Stromal cell of bone marrow (primary cell): ENCODE results near the gene SLC38A10.
A peak's percentile ranks its signal among the peaks of the same experiment; 100 is the strongest.
"Not testable (repeated sequence)": the region's sequence is repeated elsewhere in the genome, so short reads cannot be mapped to it uniquely, and the experiment has no call there.

Experiments used
- DNase-seq: peaks from one replicate; pipeline ENCODE4 v3.0.0-alpha.2; 2012; ENCODE audit warnings: low read depth

The SLC38A10 gene

DNA sequence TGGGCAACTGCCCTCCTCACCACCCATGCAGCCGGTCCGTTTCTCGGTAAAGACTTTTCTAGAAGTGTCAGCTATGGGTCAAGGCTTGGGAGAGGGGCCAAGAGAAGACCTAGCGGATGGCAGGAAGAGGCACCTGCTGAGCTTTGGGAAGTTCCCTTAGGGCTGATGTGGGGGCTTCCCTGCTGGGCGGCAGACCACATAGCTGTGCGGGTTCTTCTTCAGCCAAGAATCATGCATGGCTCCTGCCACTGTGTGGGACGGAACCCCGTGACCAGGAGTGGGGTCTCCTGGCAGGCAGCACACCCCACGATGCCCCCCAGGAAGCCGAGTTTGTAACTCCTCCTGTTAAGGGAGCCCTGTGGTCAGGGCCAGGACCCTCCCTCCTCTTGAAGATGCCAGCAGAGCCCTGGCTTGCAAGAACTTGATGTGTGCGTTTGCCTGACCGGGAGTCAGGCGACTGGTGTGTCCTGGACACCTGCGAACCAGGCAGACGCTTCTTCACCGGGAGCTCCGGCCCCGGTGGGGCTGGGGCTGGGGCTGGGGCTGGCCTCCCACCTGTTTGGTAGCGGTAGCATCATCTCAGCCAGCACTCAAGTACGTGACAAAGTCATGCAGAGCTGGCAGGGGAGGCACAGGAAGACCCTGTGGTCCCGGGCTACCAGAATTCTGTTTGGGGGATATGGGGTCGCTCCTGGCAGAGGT is 17.7 kb upstream of the SLC38A10 start:
- DNase-seq = no peak

DNA sequence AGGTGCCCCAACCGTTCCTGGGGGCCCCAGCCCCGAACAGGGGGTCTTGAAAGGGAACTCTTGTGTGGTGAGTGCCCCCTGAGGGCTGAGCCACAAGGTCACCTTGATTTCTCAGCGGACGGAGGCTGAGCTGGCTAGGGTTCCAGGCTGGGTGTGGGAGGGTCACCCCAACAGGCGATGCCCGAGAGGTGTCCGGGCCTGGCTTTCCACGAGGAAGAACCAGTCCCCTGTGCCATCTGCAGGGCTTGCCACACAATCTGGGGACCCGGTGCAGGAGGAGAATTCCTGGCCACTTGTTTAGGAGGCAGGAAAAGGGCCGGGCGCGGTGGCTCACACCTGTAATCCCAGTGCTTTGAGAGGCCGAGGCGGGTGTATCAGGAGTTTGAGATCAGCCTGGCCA is 16.8 kb upstream of the SLC38A10 start:
- no peak for DNase-seq

GRCh38 chr17:81310949-81311550 is 15.9 kb upstream of the SLC38A10 start:
- DNase-seq = no peak

GRCh38 chr17:81309859-81310839 is 15.0 kb upstream of the SLC38A10 start:
- DNase-seq = no peak

- peak; percentile 59 for DNase-seq
Observed at GRCh38 chr17:81309140-81309858, 14.2 kb upstream of the SLC38A10 start.

DNA sequence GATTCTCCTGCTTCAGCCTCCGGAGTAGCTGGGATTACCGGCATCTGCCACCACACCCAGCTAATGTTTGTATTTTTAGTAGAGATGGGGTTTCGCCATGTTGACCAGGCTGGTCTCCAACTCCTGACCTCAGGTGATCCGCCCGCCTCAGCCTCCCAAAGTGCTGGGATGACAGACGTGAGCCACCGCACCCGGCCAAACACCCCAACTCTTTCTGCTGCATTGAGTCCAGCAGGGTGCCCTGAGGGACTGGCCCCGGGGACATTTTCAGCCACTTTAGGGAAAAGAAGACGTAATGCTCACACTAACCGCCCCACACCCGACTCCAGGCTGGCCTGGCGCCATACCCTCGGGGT is 13.7 kb upstream of the SLC38A10 start:
- DNase-seq = not testable (repeated sequence)

GRCh38 chr17:81307636-81308560 is 12.8 kb upstream of the SLC38A10 start:
- DNase-seq = no peak

DNA sequence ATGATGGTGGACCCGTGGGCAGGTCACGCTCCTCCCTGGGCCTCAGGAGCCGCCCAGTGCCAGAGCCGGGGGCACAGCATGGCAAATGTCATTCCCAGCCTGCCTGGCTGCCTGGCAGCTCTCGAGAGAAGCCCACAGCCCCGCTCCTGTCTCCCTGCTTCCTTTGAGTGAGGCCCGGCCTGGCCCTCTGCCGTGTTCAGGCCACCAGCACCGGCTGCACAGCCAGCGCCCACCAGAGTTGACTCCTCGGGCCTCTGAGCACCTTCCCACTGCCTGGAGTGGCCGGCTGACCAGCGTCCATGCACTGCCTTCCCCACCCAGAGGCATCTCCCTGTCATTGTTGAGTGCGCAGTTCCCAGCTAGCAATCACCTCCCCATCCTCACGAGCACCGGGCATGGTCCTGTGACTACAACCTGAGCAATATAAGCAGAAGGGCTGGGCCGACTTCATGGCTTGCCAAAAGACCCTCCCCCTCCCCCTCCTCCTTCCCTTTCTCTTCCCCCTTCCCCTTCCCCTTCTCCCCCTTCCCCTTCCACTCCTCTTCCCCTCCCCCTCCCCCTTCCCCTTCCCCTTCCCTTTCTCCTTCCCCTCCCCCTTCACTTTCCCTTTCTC is 11.9 kb upstream of the SLC38A10 start:
- DNase-seq = no peak

- DNase-seq = no peak
Observed at GRCh38 chr17:81306491-81306890, 11.4 kb upstream of the SLC38A10 start.

DNA sequence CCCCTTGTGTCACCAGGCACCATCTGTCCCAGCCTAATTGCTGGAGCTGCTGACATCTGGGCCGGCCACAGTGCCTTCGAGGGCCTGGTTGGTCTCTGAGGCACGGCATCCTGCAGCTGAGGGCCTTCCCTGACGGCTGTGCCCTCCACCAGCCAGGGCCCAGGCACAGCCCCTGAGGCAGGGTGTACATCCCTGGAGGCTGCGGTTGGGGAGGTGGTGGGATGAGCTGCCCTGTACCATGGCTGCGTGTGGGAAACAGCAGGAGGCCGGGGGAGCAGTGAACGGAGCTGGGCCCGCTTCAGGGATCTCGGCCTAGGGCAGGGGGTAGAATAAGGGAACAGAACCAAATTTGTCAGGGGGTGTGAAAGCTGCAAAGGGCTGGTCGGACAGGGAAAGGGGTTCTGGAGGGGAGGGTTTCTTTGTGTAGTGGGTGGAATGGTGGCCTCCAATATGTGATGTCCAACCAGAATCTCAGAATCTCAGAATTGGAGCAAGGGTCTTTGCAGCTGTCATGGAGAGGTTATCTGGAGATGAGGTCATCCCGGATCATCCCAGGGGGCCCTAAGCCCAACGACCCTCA is 10.0 kb upstream of the SLC38A10 start:
- no peak for DNase-seq

GRCh38 chr17:81304196-81305015 is 9.3 kb upstream of the SLC38A10 start:
- DNase-seq = no peak

DNA sequence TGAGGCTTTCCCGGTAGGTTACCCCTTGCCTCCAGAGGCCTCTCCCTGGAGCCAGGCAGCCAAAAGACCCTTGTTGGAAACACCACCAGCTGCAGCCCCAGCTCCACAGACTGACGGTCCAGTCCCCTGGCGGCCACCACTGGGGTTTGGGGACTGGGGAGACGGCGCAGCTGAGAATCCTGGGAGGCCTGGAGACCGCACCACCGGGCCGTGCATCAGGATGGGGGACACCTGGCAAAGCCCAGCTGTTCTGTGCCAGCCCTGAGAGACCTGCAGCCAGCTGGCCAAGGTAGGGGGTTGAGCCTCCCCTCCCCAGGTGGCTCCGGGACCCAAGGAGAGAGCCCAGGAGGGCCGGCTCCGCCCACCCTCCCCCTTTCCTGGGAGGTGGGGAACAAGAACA is 8.3 kb upstream of the SLC38A10 start:
- DNase-seq = no peak

DNA sequence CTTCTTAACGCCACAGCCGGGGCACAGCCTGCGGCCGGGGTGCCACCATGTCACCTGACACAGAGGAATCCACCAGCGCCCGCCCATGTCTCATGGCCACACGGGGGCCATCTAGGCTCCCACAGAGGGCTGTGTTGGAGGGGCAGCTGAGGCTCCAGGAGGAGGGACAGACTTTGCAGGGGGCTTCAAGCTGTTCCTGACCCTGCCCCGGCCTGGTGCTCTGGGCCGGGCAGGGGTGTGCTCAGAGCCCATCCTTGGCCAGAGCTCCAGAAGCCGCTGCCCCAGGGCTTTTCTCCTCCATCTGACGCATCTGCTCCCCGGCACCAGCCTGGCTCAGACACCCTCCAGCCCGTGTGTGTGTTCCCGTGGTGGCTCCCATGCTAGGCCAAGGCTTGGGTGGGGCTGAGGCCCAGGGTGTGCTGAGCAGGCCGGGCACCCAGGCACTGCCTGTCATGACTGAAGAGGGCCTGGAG is 7.8 kb upstream of the SLC38A10 start:
- no peak for DNase-seq

- DNase-seq = no peak
Observed at GRCh38 chr17:81302324-81302723, 7.2 kb upstream of the SLC38A10 start.

DNA sequence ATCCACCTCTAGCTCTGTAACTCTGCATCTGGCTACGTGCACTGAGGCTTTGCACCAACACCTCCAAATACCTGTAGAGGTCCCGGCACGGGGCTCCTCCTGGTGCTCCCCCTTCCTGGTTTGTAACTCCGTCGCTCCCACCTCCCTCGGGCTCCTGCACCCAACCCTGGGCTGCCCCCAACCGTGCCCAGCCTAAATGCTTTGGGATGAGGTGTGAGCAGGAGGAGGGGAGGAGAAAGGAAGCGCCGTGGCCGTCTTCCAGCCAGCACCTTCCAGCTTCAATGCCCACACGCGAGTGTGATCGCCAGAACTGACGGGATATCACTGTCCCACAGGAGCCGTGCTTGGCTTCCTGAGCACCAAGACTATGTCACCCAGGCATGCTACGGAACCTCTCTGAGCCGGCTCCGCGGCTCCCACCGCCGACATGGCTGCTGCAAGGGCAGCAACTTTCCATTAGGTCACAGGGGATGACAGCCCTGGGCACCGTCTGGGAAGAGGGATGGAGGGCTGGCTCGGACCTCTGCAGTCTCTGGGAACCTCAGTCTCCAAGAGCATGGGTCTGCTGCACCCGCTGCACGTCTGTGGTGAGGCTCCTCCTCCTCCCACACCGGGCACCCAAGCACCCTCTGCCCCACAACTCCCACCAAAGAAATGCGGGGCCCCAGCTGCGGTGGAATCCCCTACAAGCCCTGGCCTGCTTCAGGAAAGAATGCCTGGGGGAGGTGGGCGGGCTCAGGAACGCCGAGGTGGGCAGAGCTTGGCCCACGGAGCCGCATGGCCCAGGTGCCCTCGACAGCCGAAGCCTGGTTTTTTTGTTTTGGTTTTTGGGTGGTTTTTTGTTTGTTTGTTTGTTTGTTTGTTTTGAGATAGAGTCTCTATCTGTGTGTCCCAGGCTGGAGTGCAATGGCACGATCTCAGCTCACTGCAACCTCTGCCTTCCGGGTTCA is 6.4 kb upstream of the SLC38A10 start:
- no peak for DNase-seq

DNA sequence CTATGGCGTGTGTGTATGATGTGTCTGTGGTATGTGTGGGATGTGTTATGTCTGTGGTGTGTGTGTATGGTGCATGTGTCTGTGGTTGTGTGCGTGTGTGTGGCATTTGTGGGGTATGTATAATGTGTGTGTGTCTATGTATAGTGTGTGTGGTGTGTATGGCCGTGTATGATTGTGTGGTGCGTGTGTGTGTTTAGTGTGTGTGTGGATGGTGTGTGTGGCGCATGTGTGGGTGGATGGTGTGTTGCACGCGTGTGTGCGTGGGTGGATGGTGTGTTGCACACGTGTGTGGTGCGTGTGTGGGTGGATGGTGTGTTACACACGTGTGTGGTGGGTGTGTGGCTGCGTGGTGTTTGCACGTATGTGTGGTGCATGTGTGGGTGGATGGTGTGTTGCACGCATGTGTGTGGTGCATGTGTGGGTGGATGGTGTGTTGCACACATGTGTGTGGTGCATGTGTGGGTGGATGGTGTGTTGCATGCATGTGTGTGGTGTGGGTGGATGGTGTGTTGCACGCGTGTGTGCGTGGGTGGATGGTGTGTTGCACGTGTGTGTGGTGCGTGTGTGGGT is 5.6 kb upstream of the SLC38A10 start:
- no peak for DNase-seq

DNA sequence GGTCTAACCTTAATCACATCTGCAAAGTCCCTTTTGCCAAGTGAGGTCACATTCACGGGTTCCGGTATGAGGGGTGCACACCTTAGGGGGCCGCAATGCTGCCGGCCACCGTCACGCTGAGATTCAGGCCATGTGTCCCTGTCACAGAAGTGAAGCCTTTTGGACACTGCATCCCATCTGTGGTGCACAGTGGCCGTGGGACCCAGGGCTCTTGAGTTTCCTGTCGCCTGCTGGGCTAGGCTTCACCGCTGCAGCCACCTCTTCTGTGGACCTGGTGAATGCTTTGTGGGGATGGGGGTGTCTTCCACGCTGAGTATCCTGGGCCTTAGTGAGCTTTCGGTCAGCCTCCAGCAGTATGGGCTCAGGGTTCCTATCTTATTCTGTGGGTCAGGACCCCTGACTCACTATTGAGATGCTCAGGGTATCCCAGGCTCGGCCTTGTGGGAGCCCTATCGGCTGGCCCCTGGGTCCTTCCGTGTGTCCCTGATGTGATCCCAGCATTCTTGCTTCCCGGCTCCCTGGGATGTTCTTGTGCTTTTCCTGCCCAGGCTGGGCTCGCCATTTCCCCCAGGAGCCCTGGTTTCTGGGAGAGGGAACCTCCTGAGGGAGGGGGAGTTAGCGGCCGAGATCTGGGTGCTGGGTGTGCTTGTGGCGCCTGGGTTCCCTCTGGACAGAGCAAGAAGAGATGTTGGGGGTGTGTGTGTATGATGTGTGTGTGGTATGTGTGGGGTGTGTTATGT is 4.9 kb upstream of the SLC38A10 start:
- DNase-seq = no peak
